Panc1 (cell line): Measurements from ENCODE around the gene ASTE1. TPM values are rescaled to one million over a fixed set of nuclear protein-coding genes. Genes with fewer than 3 reads are reported as not detected.

Experiments
- total RNA-seq: library from RNA; stranded (reverse); gene quantifications from one replicate; pipeline ENCODE4 v1.2.1, GENCODE V29; 2021; ENCODE audit not compliant: unreplicated experiment

ASTE1 gene
- total RNA-seq, 1 experiment from 2014 or later: 7.4 TPM

Other genes starting within 250 kb of the ASTE1 start
- gene ATP2C1, start 132.7 kb downstream of the ASTE1 start, total RNA-seq: 101 TPM
- 9.5 TPM for gene NEK11, start 52 bp upstream of the ASTE1 start, total RNA-seq